A673 (cell line): ENCODE measurements around the gene NOA1.

Source experiments
- CTCF ChIP-seq: fragments of 300-800, 200-600 bp; sonication (generic); conservative IDR thresholded peaks from 2 replicates; pipeline ENCODE4 v1.5.1; 2017; ENCODE audit warnings: low read depth, mild to moderate bottlenecking, antibody characterized with exemption, low read length, moderate library complexity, mixed read lengths
- EZH2 ChIP-seq: fragments of 200-600 bp; sonication (generic); IDR thresholded peaks from 2 replicates; pipeline ENCODE4 v1.6.1; 2017; ENCODE audit warnings: borderline replicate concordance, low read depth, mild to moderate bottlenecking, mixed read lengths, antibody characterized with exemption, low read length; ENCODE audit not compliant: poor library complexity, severe bottlenecking

GRCh38 chr4:56940971-56941370 lies 36.4 kb downstream of the NOA1 start:
- TF ChIP-seq CTCF (no peak), EZH2 (no peak)
